Memory B cell (primary cell): Measurements from ENCODE around the gene ALKBH7.
"Not testable (repeated sequence)": the region's sequence is repeated elsewhere in the genome, so short reads cannot be mapped to it uniquely, and the experiment has no call there.

ENCODE experiments used
- ATAC-seq: fragments of 150-1000 bp; cut with Tn5 transposase; 2 replicates; pipeline ENCODE4 v1.10.0; 2021; ENCODE audit warnings: low read depth, mild to moderate bottlenecking, moderate library complexity
- DNase-seq, 2 donors: peaks; one replicate each; pipeline ENCODE4 v3.0.0; 2022; ENCODE audit warnings: low spot score in 2 of 2
- H3K27ac Mint-ChIP-seq: one replicate; pipeline ENCODE4 v1.8.0; 2022; ENCODE audit warnings: mild to moderate bottlenecking, moderate library complexity, mixed read lengths
- H3K27me3 Mint-ChIP-seq: one replicate; pipeline ENCODE4 v1.8.0; 2022; ENCODE audit warnings: mixed read lengths
- H3K36me3 Mint-ChIP-seq: one replicate; pipeline ENCODE4 v1.8.0; 2022; ENCODE audit warnings: mild to moderate bottlenecking, mixed read lengths
- H3K4me1 Mint-ChIP-seq: one replicate; pipeline ENCODE4 v1.8.0; 2022; ENCODE audit warnings: mixed read lengths
- H3K4me3 Mint-ChIP-seq: one replicate; pipeline ENCODE4 v1.8.0; 2022; ENCODE audit warnings: mild to moderate bottlenecking, moderate library complexity, mixed read lengths
- H3K9me3 Mint-ChIP-seq: one replicate; pipeline ENCODE4 v1.8.0; 2022; ENCODE audit warnings: mixed read lengths

The ALKBH7 gene

GRCh38 chr19:6400062-6400944, 27.7 kb downstream of the ALKBH7 start:
- not testable (repeated sequence) for ATAC-seq, H3K27ac Mint-ChIP-seq, H3K9me3 Mint-ChIP-seq, H3K4me1 Mint-ChIP-seq, H3K36me3 Mint-ChIP-seq, H3K4me3 Mint-ChIP-seq, DNase-seq, H3K27me3 Mint-ChIP-seq

- H3K27me3 Mint-ChIP-seq = peaks cover 1% of the 10 kb centered on the region
- no peaks in the 10 kb centered on the region for H3K4me1 Mint-ChIP-seq
- DNase-seq = no peak
- H3K9me3 Mint-ChIP-seq = no peaks in the 10 kb centered on the region
- ATAC-seq = no peak
- H3K36me3 Mint-ChIP-seq = no peaks in the 10 kb centered on the region
- H3K4me3 Mint-ChIP-seq = no peak overlapping the region
- no peak overlapping the region for H3K27ac Mint-ChIP-seq
Measured at GRCh38 chr19:6402058-6402457, 29.5 kb downstream of the ALKBH7 start.

- H3K36me3 Mint-ChIP-seq = no peaks in the 10 kb centered on the region
- DNase-seq = no peak
- H3K9me3 Mint-ChIP-seq = no peaks in the 10 kb centered on the region
- ATAC-seq = no peak
- H3K27me3 Mint-ChIP-seq = peaks cover 1% of the 10 kb centered on the region
- no peaks in the 10 kb centered on the region for H3K4me1 Mint-ChIP-seq
- no peak overlapping the region for H3K27ac Mint-ChIP-seq
- no peak overlapping the region for H3K4me3 Mint-ChIP-seq
Measured at GRCh38 chr19:6402837-6403608, 30.4 kb downstream of the ALKBH7 start.

- Mint-ChIP-seq H3K27ac (no peak overlapping the region), H3K4me3 (no peak overlapping the region), H3K36me3 (no peaks in the 10 kb centered on the region), H3K4me1 (no peaks in the 10 kb centered on the region), H3K27me3 (no peaks in the 10 kb centered on the region), H3K9me3 (no peaks in the 10 kb centered on the region)
- no peak for ATAC-seq
- no peak for DNase-seq
Measured at GRCh38 chr19:6406401-6406800, 33.8 kb downstream of the ALKBH7 start.

- H3K9me3 Mint-ChIP-seq = no peaks in the 10 kb centered on the region
- H3K4me1 Mint-ChIP-seq = no peaks in the 10 kb centered on the region
- ATAC-seq = no peak
- H3K27me3 Mint-ChIP-seq = no peaks in the 10 kb centered on the region
- no peak overlapping the region for H3K27ac Mint-ChIP-seq
- H3K36me3 Mint-ChIP-seq = peaks cover 6% of the 10 kb centered on the region
- no peak for DNase-seq
- no peak overlapping the region for H3K4me3 Mint-ChIP-seq
Measured at GRCh38 chr19:6409346-6409745, 36.8 kb downstream of the ALKBH7 start.

GRCh38 chr19:6412061-6412446, 39.5 kb downstream of the ALKBH7 start:
- H3K4me1 Mint-ChIP-seq = no peaks in the 10 kb centered on the region
- H3K27ac Mint-ChIP-seq = no peak overlapping the region
- no peak overlapping the region for H3K4me3 Mint-ChIP-seq
- H3K27me3 Mint-ChIP-seq = no peaks in the 10 kb centered on the region
- H3K9me3 Mint-ChIP-seq = no peaks in the 10 kb centered on the region
- DNase-seq (no peak), ATAC-seq (no peak)
- H3K36me3 Mint-ChIP-seq = peaks cover 13% of the 10 kb centered on the region

GRCh38 chr19:6412447-6413091, 40.0 kb downstream of the ALKBH7 start:
- Mint-ChIP-seq H3K27ac (no peak overlapping the region), H3K4me3 (no peak overlapping the region), H3K4me1 (no peaks in the 10 kb centered on the region), H3K9me3 (no peaks in the 10 kb centered on the region), H3K27me3 (no peaks in the 10 kb centered on the region), H3K36me3 (peaks cover 13% of the 10 kb centered on the region)
- DNase-seq (peak in 1 of 2 donors; percentile 18), ATAC-seq (peak; percentile 66)

GRCh38 chr19:6413291-6413690, 40.7 kb downstream of the ALKBH7 start:
- Mint-ChIP-seq H3K4me1 (no peaks in the 10 kb centered on the region), H3K36me3 (peaks cover 13% of the 10 kb centered on the region), H3K27me3 (no peaks in the 10 kb centered on the region), H3K27ac (no peak overlapping the region), H3K9me3 (no peaks in the 10 kb centered on the region), H3K4me3 (no peak overlapping the region)
- ATAC-seq = no peak
- DNase-seq = no peak

- Mint-ChIP-seq H3K27ac (no peak overlapping the region), H3K36me3 (peaks cover 16% of the 10 kb centered on the region), H3K27me3 (no peaks in the 10 kb centered on the region), H3K4me3 (no peak overlapping the region), H3K4me1 (no peaks in the 10 kb centered on the region), H3K9me3 (no peaks in the 10 kb centered on the region)
- DNase-seq = no peak
- no peak for ATAC-seq
Measured at GRCh38 chr19:6413721-6414643, 41.4 kb downstream of the ALKBH7 start.

- no peak for DNase-seq
- H3K9me3 Mint-ChIP-seq = no peaks in the 10 kb centered on the region
- no peak for ATAC-seq
- H3K27ac Mint-ChIP-seq = no peak overlapping the region
- H3K4me3 Mint-ChIP-seq = no peak overlapping the region
- peaks cover 19% of the 10 kb centered on the region for H3K36me3 Mint-ChIP-seq
- no peaks in the 10 kb centered on the region for H3K4me1 Mint-ChIP-seq
- no peaks in the 10 kb centered on the region for H3K27me3 Mint-ChIP-seq
Measured at GRCh38 chr19:6414793-6415590, 42.4 kb downstream of the ALKBH7 start.

GRCh38 chr19:6415591-6416190, 43.1 kb downstream of the ALKBH7 start:
- ATAC-seq (no peak), DNase-seq (no peak)
- Mint-ChIP-seq H3K4me3 (no peak overlapping the region), H3K27me3 (no peaks in the 10 kb centered on the region), H3K9me3 (no peaks in the 10 kb centered on the region), H3K36me3 (peaks cover 19% of the 10 kb centered on the region), H3K4me1 (no peaks in the 10 kb centered on the region), H3K27ac (no peak overlapping the region)

GRCh38 chr19:6416658-6417405, 44.2 kb downstream of the ALKBH7 start:
- H3K9me3 Mint-ChIP-seq = no peaks in the 10 kb centered on the region

More at GRCh38 chr19:6416658-6417405, 44.2 kb downstream of the ALKBH7 start:
- peaks cover 19% of the 10 kb centered on the region for H3K36me3 Mint-ChIP-seq
- no peaks in the 10 kb centered on the region for H3K27me3 Mint-ChIP-seq
- H3K4me3 Mint-ChIP-seq = no peak overlapping the region
- DNase-seq (no peak), ATAC-seq (no peak)
- no peak overlapping the region for H3K27ac Mint-ChIP-seq
- peaks cover 4% of the 10 kb centered on the region for H3K4me1 Mint-ChIP-seq
